Nephron (organoid): ENCODE results near the gene STAT4.

Experiments
- H3K27ac Mint-ChIP-seq, 3 experiments: 2 replicates each; pipeline ENCODE4 v1.8.0; 2020; ENCODE audit warnings: mixed read lengths in 3 of 3, mild to moderate bottlenecking in 2 of 3, moderate library complexity in 1 of 3
- H3K27me3 Mint-ChIP-seq: 2 replicates; pipeline ENCODE4 v1.8.0; 2021; ENCODE audit warnings: low read depth, mild to moderate bottlenecking, moderate library complexity, mixed read lengths
- H3K36me3 Mint-ChIP-seq: 2 replicates; pipeline ENCODE4 v1.8.0; 2020; ENCODE audit warnings: low read depth, mixed read lengths
- H3K4me1 Mint-ChIP-seq: 2 replicates; pipeline ENCODE4 v1.8.0; 2020; ENCODE audit warnings: mixed read lengths
- H3K4me3 Mint-ChIP-seq, 3 experiments: 2 replicates each; pipeline ENCODE4 v1.8.0; 2020; ENCODE audit warnings: mild to moderate bottlenecking in 3 of 3, mixed read lengths in 3 of 3, moderate library complexity in 2 of 3
- H3K9me3 Mint-ChIP-seq: 2 replicates; pipeline ENCODE4 v1.8.0; 2020; ENCODE audit warnings: mixed read lengths
- CTCF ChIP-seq, 3 experiments: fragments of 200-600 bp; sonication (generic); IDR thresholded peaks; one replicate each; pipeline ENCODE4 v1.5.0; 2021; ENCODE audit warnings: antibody characterized with exemption in 3 of 3; ENCODE audit not compliant: unreplicated experiment in 3 of 3

The STAT4 gene

GRCh38 chr2:190990132-190990531 is 160.7 kb downstream of the STAT4 start:
- Mint-ChIP-seq H3K4me1 (peaks cover 14% of the 10 kb centered on the region), H3K27ac (no peak overlapping the region), H3K36me3 (peaks cover 79% of the 10 kb centered on the region), H3K4me3 (no peak overlapping the region), H3K9me3 (no peaks in the 10 kb centered on the region), H3K27me3 (no peaks in the 10 kb centered on the region)
- no peak for TF ChIP-seq CTCF (IDR thresholded peaks at IDR 0.05; ENCODE audit: unreplicated experiment in 3 of 3)

GRCh38 chr2:190988910-190989309 is 161.9 kb downstream of the STAT4 start:
- H3K36me3 Mint-ChIP-seq = peaks cover 82% of the 10 kb centered on the region
- H3K4me1 Mint-ChIP-seq = peaks cover 14% of the 10 kb centered on the region
- H3K9me3 Mint-ChIP-seq = no peaks in the 10 kb centered on the region
- H3K27me3 Mint-ChIP-seq = no peaks in the 10 kb centered on the region
- no peak overlapping the region for H3K27ac Mint-ChIP-seq
- no peak for TF ChIP-seq CTCF (IDR thresholded peaks at IDR 0.05; ENCODE audit: unreplicated experiment in 3 of 3)
- H3K4me3 Mint-ChIP-seq = no peak overlapping the region

- no peak for TF ChIP-seq CTCF (IDR thresholded peaks at IDR 0.05; ENCODE audit: unreplicated experiment in 3 of 3)
- Mint-ChIP-seq H3K4me3 (no peak overlapping the region), H3K9me3 (peaks cover 2% of the 10 kb centered on the region)
Observed at GRCh38 chr2:190987938-190988337, 162.9 kb downstream of the STAT4 start.

GRCh38 chr2:190987116-190987515 is 163.7 kb downstream of the STAT4 start:
- H3K4me3 Mint-ChIP-seq = no peak overlapping the region
- H3K9me3 Mint-ChIP-seq = peaks cover 2% of the 10 kb centered on the region
- TF ChIP-seq CTCF (IDR thresholded peaks at IDR 0.05; ENCODE audit: unreplicated experiment in 3 of 3) = no peak
- no peaks in the 10 kb centered on the region for H3K27me3 Mint-ChIP-seq
- peaks cover 86% of the 10 kb centered on the region for H3K36me3 Mint-ChIP-seq
- peaks cover 10% of the 10 kb centered on the region for H3K4me1 Mint-ChIP-seq
- no peak overlapping the region for H3K27ac Mint-ChIP-seq

More at GRCh38 chr2:190987938-190988337, 162.9 kb downstream of the STAT4 start:
- H3K36me3 Mint-ChIP-seq = peaks cover 82% of the 10 kb centered on the region
- no peaks in the 10 kb centered on the region for H3K27me3 Mint-ChIP-seq
- H3K27ac Mint-ChIP-seq = no peak overlapping the region
- peaks cover 10% of the 10 kb centered on the region for H3K4me1 Mint-ChIP-seq

GRCh38 chr2:190986221-190986953 is 164.4 kb downstream of the STAT4 start:
- TF ChIP-seq CTCF (IDR thresholded peaks at IDR 0.05; ENCODE audit: unreplicated experiment in 3 of 3) = no peak
- H3K4me1 Mint-ChIP-seq = peaks cover 17% of the 10 kb centered on the region
- no peaks in the 10 kb centered on the region for H3K27me3 Mint-ChIP-seq
- H3K36me3 Mint-ChIP-seq = peaks cover 89% of the 10 kb centered on the region
- H3K27ac Mint-ChIP-seq = no peak overlapping the region
- peaks cover 2% of the 10 kb centered on the region for H3K9me3 Mint-ChIP-seq
- no peak overlapping the region for H3K4me3 Mint-ChIP-seq

GRCh38 chr2:190984595-190984994 is 166.2 kb downstream of the STAT4 start:
- no peak for TF ChIP-seq CTCF (IDR thresholded peaks at IDR 0.05; ENCODE audit: unreplicated experiment in 3 of 3)
- Mint-ChIP-seq H3K36me3 (peaks cover 96% of the 10 kb centered on the region), H3K9me3 (peaks cover 2% of the 10 kb centered on the region), H3K4me1 (peaks cover 25% of the 10 kb centered on the region), H3K4me3 (no peak overlapping the region), H3K27me3 (peaks cover 4% of the 10 kb centered on the region), H3K27ac (no peak overlapping the region)
